ENCODE results near the gene FKBP1C.
"Not testable (repeated sequence)": the region's sequence is repeated elsewhere in the genome, so short reads cannot be mapped to it uniquely, and the experiment has no call there.

Gene FKBP1C

GRCh38 chr6:63214816-63215215, 3.5 kb downstream of the FKBP1C start:
- no peak overlapping the region for H2AFZ ChIP-seq (ENCODE audit: low read length)
- H3K27ac ChIP-seq (ENCODE audit: low read depth, low read length, poor library complexity, severe bottlenecking), result no peak overlapping the region
- H3K9me3 ChIP-seq (ENCODE audit: low read length), result no peaks in the 10 kb centered on the region
- H3F3A ChIP-seq (ENCODE audit: insufficient read depth, low read length), result no peaks in the 10 kb centered on the region
- no peaks in the 10 kb centered on the region for H3K4me1 ChIP-seq (ENCODE audit: insufficient read depth, low read length, severe bottlenecking)
- no peak overlapping the region for H3K4me3 ChIP-seq (ENCODE audit: low read depth, low read length, poor library complexity, severe bottlenecking)
- no peaks in the 10 kb centered on the region for H3K36me3 ChIP-seq (ENCODE audit: insufficient read depth, low read length)
- H4K20me1 ChIP-seq (ENCODE audit: insufficient read depth, low read length), result no peaks in the 10 kb centered on the region
- H3K9me2 ChIP-seq (ENCODE audit: low read depth, low read length), result no peaks in the 10 kb centered on the region
- TF ChIP-seq EZH2 (IDR thresholded peaks at IDR 0.05; ENCODE audit: borderline replicate concordance, low read length) (no peak), CTCF (IDR thresholded peaks at IDR 0.05; ENCODE audit: low read length) (no peak)
- no peaks in the 10 kb centered on the region for H3K79me2 ChIP-seq (ENCODE audit: insufficient read depth, low read length)
- no peak overlapping the region for H3K4me2 ChIP-seq (ENCODE audit: low read length)
- no peaks in the 10 kb centered on the region for H3K27me3 ChIP-seq (ENCODE audit: insufficient read depth, low read length)
- H3K9ac ChIP-seq (ENCODE audit: low read length), result no peak overlapping the region

GRCh38 chr6:63224179-63224578, 12.9 kb downstream of the FKBP1C start:
- no peak for TF ChIP-seq EZH2 (IDR thresholded peaks at IDR 0.05; ENCODE audit: borderline replicate concordance, low read length)
- H3K4me1 ChIP-seq (ENCODE audit: insufficient read depth, low read length, severe bottlenecking), result no peaks in the 10 kb centered on the region
- no peaks in the 10 kb centered on the region for H3K36me3 ChIP-seq (ENCODE audit: insufficient read depth, low read length)
- H3K9ac ChIP-seq (ENCODE audit: low read length), result no peak overlapping the region
- no peaks in the 10 kb centered on the region for H3K9me3 ChIP-seq (ENCODE audit: low read length)
- H3K27ac ChIP-seq (ENCODE audit: low read depth, low read length, poor library complexity, severe bottlenecking), result no peak overlapping the region
- H2AFZ ChIP-seq (ENCODE audit: low read length), result no peak overlapping the region
- H3K9me2 ChIP-seq (ENCODE audit: low read depth, low read length), result no peaks in the 10 kb centered on the region
- H3K27me3 ChIP-seq (ENCODE audit: insufficient read depth, low read length), result no peaks in the 10 kb centered on the region
- no peaks in the 10 kb centered on the region for H4K20me1 ChIP-seq (ENCODE audit: insufficient read depth, low read length)
- H3K4me2 ChIP-seq (ENCODE audit: low read length), result no peak overlapping the region
- no peak overlapping the region for H3K4me3 ChIP-seq (ENCODE audit: low read depth, low read length, poor library complexity, severe bottlenecking)
- no peaks in the 10 kb centered on the region for H3K79me2 ChIP-seq (ENCODE audit: insufficient read depth, low read length)
- H3F3A ChIP-seq (ENCODE audit: insufficient read depth, low read length), result no peaks in the 10 kb centered on the region

DNA sequence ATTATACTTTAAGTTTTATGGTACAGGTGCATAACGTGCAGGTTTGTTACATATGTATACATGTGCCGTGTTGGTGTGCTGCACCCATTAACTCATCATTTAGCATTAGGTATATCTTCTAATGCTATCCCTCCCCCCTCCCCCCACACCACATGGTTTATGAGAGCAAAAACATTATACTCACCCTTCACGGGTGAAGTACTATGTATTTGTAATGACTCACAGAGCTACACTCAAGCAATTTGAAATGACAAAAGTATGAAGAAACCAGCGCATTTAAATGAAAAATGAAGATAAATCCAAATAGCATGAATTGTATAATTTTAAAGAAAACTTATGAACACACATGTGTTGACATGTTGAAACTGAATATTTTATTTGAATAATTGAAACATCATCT, 14.7 kb downstream of the FKBP1C start:
- H2AFZ ChIP-seq (ENCODE audit: low read length); H3K4me3 ChIP-seq (ENCODE audit: low read depth, low read length, poor library complexity, severe bottlenecking); H3K27ac ChIP-seq (ENCODE audit: low read depth, low read length, poor library complexity, severe bottlenecking); H3K4me1 ChIP-seq (ENCODE audit: insufficient read depth, low read length, severe bottlenecking); H4K20me1 ChIP-seq (ENCODE audit: insufficient read depth, low read length); H3K9ac ChIP-seq (ENCODE audit: low read length); H3K36me3 ChIP-seq (ENCODE audit: insufficient read depth, low read length); H3K4me2 ChIP-seq (ENCODE audit: low read length); H3K9me3 ChIP-seq (ENCODE audit: low read length); H3K27me3 ChIP-seq (ENCODE audit: insufficient read depth, low read length); H3K9me2 ChIP-seq (ENCODE audit: low read depth, low read length); H3K79me2 ChIP-seq (ENCODE audit: insufficient read depth, low read length); H3F3A ChIP-seq (ENCODE audit: insufficient read depth, low read length): not testable (repeated sequence)

DNA sequence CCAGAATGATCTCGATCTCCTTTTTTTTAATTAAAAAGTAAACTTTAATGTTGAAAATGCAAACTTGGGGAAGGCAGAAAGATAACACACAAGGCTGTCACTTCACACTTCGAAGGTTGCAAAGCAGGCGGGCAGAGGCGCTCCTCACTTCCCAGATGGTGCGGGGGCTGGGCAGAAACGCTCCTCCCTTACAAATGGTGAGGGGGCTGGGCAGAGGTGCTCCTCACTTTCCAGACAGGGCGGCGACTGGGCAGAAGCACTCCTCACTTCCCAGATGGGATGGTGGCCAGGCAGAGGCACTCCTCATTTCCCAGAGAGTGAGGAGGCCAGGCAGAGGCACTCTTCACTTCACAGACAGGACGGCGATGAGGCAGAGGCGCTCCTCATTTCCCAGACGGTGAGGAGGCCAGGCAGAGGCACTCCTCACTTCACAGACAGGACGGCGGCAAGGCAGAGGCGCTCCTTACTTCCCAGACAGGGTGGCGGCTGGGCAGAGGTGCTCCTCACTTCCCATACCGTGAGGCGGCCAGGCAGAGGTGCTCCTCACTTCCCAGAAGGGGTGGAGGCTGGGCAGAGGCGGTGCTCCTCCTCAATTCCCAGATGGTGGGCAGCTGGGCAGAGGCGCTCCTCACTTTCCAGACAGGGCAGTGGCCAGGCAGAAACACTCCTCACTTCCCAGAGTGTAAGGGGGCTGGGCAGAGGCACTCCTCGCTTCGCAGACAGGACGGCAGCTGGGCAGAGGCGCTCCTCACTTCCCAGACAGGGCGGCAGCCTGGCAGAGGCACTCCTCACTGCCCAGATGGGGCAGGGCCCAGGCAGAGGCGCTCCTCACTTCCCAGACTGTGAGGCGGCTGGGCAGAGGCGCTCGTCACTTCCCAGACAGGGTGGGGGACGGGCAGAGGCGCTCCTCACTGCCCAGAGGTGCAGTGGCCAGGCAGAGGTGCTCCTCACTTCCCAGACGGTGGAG, 16.9 kb downstream of the FKBP1C start:
- H3K4me3 ChIP-seq (ENCODE audit: low read depth, low read length, poor library complexity, severe bottlenecking); H3K9me2 ChIP-seq (ENCODE audit: low read depth, low read length); H3K4me2 ChIP-seq (ENCODE audit: low read length); H3K27ac ChIP-seq (ENCODE audit: low read depth, low read length, poor library complexity, severe bottlenecking); H4K20me1 ChIP-seq (ENCODE audit: insufficient read depth, low read length); H3K79me2 ChIP-seq (ENCODE audit: insufficient read depth, low read length); H3K4me1 ChIP-seq (ENCODE audit: insufficient read depth, low read length, severe bottlenecking); H3K9ac ChIP-seq (ENCODE audit: low read length); H3K9me3 ChIP-seq (ENCODE audit: low read length); H3K36me3 ChIP-seq (ENCODE audit: insufficient read depth, low read length); H2AFZ ChIP-seq (ENCODE audit: low read length); H3K27me3 ChIP-seq (ENCODE audit: insufficient read depth, low read length); H3F3A ChIP-seq (ENCODE audit: insufficient read depth, low read length): not testable (repeated sequence)

DNA sequence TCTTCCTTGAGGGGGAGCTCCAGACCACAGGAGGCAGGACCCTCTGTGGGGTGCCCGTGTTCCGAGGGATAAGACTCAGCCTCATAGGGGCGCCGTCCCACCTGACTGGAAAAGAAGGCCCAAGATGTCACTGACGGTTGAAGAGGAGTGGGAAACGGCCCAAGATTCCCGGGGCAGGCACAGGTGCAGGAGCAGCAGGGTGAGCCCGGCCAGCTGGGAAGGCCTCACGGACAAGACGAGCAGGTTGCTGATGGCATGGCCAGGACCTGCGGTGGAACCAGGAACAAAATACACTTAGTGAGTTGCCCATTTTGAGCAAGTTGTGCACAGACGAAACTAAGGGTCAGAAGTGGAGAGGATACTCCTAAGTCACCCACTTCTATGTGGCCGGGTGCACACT, 18.8 kb downstream of the FKBP1C start:
- not testable (repeated sequence) for H3K4me3 ChIP-seq (ENCODE audit: low read depth, low read length, poor library complexity, severe bottlenecking); H3K27me3 ChIP-seq (ENCODE audit: insufficient read depth, low read length); H2AFZ ChIP-seq (ENCODE audit: low read length); H3F3A ChIP-seq (ENCODE audit: insufficient read depth, low read length); H3K9me3 ChIP-seq (ENCODE audit: low read length); H3K27ac ChIP-seq (ENCODE audit: low read depth, low read length, poor library complexity, severe bottlenecking); H3K79me2 ChIP-seq (ENCODE audit: insufficient read depth, low read length); H3K36me3 ChIP-seq (ENCODE audit: insufficient read depth, low read length); H3K4me2 ChIP-seq (ENCODE audit: low read length); H3K4me1 ChIP-seq (ENCODE audit: insufficient read depth, low read length, severe bottlenecking); H3K9me2 ChIP-seq (ENCODE audit: low read depth, low read length); H3K9ac ChIP-seq (ENCODE audit: low read length); H4K20me1 ChIP-seq (ENCODE audit: insufficient read depth, low read length)

DNA sequence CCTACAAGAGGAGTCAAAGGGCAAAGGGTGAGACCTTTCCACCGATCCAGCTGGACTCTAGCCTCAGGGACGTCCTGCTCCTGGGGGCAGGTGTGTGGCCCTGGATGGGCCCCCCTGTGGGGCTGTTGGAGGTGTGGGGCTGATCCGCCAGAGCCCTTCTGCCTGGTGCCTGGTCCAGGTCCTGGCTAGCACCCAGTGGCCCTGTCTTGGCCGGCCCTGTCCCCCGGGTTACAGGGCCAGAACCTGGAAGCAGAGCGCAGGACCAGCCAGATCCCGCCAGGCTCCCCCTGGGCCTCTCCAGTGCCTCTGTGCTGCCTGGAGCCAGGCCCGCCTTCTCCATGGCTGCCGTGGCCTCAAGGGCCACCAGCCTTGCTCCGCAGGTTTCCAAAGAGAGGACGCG, 19.2 kb downstream of the FKBP1C start:
- H3K9me3 ChIP-seq (ENCODE audit: low read length); H3K9ac ChIP-seq (ENCODE audit: low read length); H3K4me1 ChIP-seq (ENCODE audit: insufficient read depth, low read length, severe bottlenecking); H2AFZ ChIP-seq (ENCODE audit: low read length); H3F3A ChIP-seq (ENCODE audit: insufficient read depth, low read length); H3K9me2 ChIP-seq (ENCODE audit: low read depth, low read length); H3K36me3 ChIP-seq (ENCODE audit: insufficient read depth, low read length); H3K27me3 ChIP-seq (ENCODE audit: insufficient read depth, low read length); H3K4me3 ChIP-seq (ENCODE audit: low read depth, low read length, poor library complexity, severe bottlenecking); H3K4me2 ChIP-seq (ENCODE audit: low read length); H3K27ac ChIP-seq (ENCODE audit: low read depth, low read length, poor library complexity, severe bottlenecking); H4K20me1 ChIP-seq (ENCODE audit: insufficient read depth, low read length); H3K79me2 ChIP-seq (ENCODE audit: insufficient read depth, low read length): not testable (repeated sequence)
